ENCODE results near the gene LSG1.

Gene LSG1

DNA sequence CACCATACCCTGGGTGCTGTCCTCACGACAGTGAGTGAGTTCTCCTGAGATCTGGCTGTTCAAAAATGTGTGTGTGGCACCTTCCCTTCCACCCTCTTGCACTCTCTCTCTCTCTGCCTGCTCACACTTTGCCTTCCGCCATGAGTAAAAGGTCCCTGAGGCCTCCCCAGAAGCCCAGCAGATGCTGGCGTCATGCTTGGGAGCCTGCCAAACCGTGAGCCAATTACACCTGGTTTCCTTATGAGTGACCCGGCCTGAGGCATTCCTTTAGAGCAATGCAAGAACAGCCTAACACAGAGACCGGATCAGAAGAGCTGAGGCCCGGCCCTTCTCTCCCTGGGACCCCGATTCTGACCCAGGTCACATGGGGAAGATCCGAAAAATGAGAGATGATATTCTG lies 54.2 kb downstream of the LSG1 start:
- ChIA-PET POLR2A (no interaction called here), CTCF (no interaction called here)
- no peak for DNase-seq (ENCODE audit: extremely low spot score)
- TF ChIP-seq, protein P1, sequence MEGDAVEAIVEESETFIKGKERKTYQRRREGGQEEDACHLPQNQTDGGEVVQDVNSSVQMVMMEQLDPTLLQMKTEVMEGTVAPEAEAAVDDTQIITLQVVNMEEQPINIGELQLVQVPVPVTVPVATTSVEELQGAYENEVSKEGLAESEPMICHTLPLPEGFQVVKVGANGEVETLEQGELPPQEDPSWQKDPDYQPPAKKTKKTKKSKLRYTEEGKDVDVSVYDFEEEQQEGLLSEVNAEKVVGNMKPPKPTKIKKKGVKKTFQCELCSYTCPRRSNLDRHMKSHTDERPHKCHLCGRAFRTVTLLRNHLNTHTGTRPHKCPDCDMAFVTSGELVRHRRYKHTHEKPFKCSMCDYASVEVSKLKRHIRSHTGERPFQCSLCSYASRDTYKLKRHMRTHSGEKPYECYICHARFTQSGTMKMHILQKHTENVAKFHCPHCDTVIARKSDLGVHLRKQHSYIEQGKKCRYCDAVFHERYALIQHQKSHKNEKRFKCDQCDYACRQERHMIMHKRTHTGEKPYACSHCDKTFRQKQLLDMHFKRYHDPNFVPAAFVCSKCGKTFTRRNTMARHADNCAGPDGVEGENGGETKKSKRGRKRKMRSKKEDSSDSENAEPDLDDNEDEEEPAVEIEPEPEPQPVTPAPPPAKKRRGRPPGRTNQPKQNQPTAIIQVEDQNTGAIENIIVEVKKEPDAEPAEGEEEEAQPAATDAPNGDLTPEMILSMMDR (IDR thresholded peaks at IDR 0.05; ENCODE audit: control extremely low read depth, extremely low read depth, low read depth, missing control alignments) = no peak

DNA sequence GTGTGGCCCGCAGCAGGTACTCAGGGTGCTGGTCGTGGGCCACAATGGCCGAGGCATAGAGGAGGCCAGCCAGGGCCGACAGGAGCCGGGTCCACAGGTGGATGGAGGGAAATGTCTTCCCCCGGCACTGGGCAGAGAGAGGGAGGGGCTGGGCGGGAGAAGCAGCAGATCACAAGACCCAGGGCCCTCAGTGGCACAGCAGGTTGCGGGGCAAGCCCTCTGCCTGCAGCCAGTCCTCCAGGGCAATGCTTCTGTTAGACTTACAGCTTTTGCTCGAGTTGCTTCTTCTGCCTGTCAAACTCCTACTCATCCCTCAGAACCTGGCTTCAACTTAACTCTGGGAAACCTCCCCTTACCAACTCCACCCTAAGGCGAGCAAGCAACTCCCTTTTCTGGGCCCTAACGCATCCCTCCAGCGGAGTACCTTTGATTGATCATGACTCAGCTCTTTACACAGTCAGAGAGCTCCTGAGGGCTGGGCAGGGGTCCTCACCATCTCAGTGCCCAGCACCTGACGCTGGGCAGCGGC lies 54.8 kb downstream of the LSG1 start:
- POLR2A ChIA-PET = no interaction called here
- DNase-seq (ENCODE audit: extremely low spot score) = no peak
- TF ChIP-seq, protein P1 (IDR thresholded peaks at IDR 0.05; ENCODE audit: control extremely low read depth, extremely low read depth, low read depth, missing control alignments) = no peak
- CTCF ChIA-PET = interaction anchor here (1.3 kb wide), 1 partner anchor 9 kb away, joined by 5 read pairs; no protein-coding TSS in a partner anchor

DNA sequence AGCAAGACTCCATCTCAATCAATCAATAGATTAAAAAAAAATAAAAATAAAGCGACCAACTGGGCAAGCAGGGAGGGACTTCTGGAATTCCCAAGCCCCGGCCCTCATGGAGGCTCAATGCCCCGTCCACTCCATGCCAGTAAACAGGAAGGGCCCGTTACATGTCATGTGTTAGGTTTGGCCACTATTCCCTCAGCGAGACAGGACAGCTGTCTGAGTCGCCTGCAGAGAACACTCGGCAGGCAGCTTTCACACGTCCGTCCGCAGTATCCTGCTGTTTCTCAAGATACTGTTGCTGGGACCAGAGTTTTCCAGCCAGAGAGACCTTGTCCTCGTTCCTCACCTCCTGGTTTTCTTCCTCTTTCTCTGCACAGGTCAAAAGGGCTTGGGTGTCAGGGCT lies 56.8 kb downstream of the LSG1 start:
- TF ChIP-seq, protein P1 (IDR thresholded peaks at IDR 0.05; ENCODE audit: control extremely low read depth, extremely low read depth, low read depth, missing control alignments) = no peak
- no peak for DNase-seq (ENCODE audit: extremely low spot score)
- ChIA-PET POLR2A (no interaction called here), CTCF (interaction anchor here (1.0 to 1.8 kb wide), 4 partner anchors 18 to 271 kb away, joined by 3 to 5 read pairs (median 4); no protein-coding TSS in a partner anchor)

DNA sequence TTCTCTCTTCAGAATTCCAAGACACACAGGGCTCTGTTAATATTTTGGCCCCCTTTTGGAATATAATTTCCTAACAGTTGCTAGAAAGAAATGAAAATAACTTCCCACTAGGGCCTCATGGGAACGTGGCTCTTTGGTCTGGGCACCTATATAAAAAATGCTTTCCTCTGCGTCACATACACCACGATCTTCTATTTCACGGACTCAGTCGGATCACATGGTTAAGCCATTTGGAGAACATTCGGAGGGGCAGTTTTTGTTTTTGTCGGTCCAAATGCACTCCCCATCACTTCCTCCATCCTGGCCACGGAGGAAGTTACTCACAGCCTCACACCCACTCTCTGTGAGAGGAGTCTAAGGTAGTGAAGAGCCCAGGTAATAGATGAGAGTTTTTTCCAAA lies 59.8 kb downstream of the LSG1 start:
- TF ChIP-seq, protein P1 (IDR thresholded peaks at IDR 0.05; ENCODE audit: control extremely low read depth, extremely low read depth, low read depth, missing control alignments) = no peak
- DNase-seq (ENCODE audit: extremely low spot score) = no peak
- POLR2A ChIA-PET = no interaction called here
- CTCF ChIA-PET = interaction anchor here (1.2 to 2.2 kb wide), 2 partner anchors 18 to 21 kb away, joined by 3 to 9 read pairs; partner anchors contain the start of gene TMEM44

DNA sequence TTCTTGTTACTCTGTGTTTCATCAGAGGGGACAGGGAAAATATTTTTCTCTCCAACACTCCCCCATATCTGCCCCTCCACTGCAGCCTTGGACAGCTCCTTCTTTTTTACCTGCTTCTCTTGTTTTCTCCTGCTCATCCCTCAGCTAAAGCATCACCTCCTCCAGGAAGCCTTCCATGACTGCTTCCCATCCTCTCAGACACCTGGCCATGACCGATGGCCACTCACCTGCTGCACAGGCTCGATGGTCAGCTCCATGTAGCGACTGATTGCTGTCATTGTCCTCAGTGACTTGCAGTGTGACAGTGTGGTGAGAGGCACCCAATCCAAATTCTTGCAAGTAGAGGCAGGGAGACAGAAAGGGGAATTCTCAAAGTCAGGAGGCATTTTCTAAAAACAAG lies 61.3 kb downstream of the LSG1 start:
- TF ChIP-seq, protein P1 (IDR thresholded peaks at IDR 0.05; ENCODE audit: control extremely low read depth, extremely low read depth, low read depth, missing control alignments) = no peak
- CTCF ChIA-PET = interaction anchor here (0.6 to 2.2 kb wide), 4 partner anchors 16 to 31 kb away, joined by 3 to 9 read pairs (median 4); partner anchors contain the start of gene TMEM44
- DNase-seq (ENCODE audit: extremely low spot score) = no peak
- POLR2A ChIA-PET = no interaction called here

DNA sequence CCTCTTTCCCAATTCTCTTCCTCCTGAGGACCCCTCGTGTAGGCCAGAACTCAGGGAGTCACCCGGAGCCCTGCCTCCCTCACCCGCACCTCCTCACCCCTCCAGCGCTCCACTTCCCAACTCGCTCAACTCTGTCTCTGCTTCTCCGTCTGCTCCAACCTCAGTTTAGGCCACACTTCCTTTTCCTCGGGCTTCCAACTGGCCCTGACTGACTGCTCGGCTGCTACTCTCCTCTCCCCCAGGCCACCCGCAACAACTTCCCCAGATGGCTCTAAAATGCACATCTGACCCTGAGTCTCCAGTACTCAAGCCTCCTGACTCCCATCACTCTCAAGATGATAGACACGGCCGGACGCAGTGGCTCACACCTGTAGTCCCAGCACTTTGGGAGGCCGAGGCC lies 62.4 kb downstream of the LSG1 start:
- ChIA-PET POLR2A (no interaction called here), CTCF (interaction anchor here (1.7 to 2.1 kb wide), 2 partner anchors 14 to 24 kb away, joined by 5 read pairs; partner anchors contain the start of gene TMEM44)
- TF ChIP-seq, protein P1 (IDR thresholded peaks at IDR 0.05; ENCODE audit: control extremely low read depth, extremely low read depth, low read depth, missing control alignments) = no peak
- DNase-seq (ENCODE audit: extremely low spot score) = no peak

Measured in GM10248 (cell line).